GM12891 (cell line): Measurements from ENCODE around the gene GCAT.

Experiments
- PAX5 ChIP-seq: IDR thresholded peaks from 2 replicates; pipeline ENCODE4 v1.6.1; 2011; ENCODE audit warnings: low read length, moderate library complexity, mild to moderate bottlenecking; ENCODE audit not compliant: insufficient read depth, severe bottlenecking
- POLR2A ChIP-seq: IDR thresholded peaks from 2 replicates; pipeline ENCODE4 v1.6.1; 2011; ENCODE audit warnings: low read depth, low read length, control low read depth
- POLR2AphosphoS5 ChIP-seq: IDR thresholded peaks from 2 replicates; pipeline ENCODE4 v1.6.1; 2011; ENCODE audit warnings: low read depth, low read length, control low read depth
- TAF1 ChIP-seq: IDR thresholded peaks from 2 replicates; pipeline ENCODE4 v1.6.1; 2011; ENCODE audit warnings: low read depth, low read length, control low read depth

GRCh38 chr22:37843741-37844089 lies 36.0 kb downstream of the GCAT start:
- TF ChIP-seq POLR2A: no peak
- no peak for TF ChIP-seq POLR2AphosphoS5
- TF ChIP-seq PAX5: no peak
- TF ChIP-seq TAF1: no peak
